ENCODE data around the gene LUZP1. TPM values are rescaled to one million over a fixed set of nuclear protein-coding genes. Genes with fewer than 3 reads are reported as not detected.
"Not testable (repeated sequence)": the region's sequence is repeated elsewhere in the genome, so short reads cannot be mapped to it uniquely, and the experiment has no call there.

LUZP1 gene
- total RNA-seq, 1 experiment from 2014 or later, result 43.4 TPM

DNA sequence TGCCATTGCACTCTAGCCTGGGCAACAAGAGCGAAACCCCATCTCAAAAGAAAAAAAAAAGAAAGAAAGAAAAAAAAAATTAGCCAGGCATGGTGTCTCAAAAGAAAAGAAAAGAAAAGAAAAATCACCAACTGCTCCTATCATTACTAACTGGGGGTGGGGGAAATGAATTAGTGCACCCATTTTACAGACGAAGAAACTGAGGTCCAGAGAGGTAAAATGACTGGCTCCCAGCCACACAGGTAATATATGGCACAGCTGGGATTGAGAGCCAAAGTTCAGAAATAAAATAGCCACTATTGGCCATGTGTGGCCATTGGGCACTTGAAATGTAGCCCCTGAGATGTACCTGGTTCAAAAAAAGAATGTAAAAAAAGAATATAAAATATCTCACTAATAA is 39.9 kb upstream of the LUZP1 start (continued):
- TF ChIP-seq, protein P1, sequence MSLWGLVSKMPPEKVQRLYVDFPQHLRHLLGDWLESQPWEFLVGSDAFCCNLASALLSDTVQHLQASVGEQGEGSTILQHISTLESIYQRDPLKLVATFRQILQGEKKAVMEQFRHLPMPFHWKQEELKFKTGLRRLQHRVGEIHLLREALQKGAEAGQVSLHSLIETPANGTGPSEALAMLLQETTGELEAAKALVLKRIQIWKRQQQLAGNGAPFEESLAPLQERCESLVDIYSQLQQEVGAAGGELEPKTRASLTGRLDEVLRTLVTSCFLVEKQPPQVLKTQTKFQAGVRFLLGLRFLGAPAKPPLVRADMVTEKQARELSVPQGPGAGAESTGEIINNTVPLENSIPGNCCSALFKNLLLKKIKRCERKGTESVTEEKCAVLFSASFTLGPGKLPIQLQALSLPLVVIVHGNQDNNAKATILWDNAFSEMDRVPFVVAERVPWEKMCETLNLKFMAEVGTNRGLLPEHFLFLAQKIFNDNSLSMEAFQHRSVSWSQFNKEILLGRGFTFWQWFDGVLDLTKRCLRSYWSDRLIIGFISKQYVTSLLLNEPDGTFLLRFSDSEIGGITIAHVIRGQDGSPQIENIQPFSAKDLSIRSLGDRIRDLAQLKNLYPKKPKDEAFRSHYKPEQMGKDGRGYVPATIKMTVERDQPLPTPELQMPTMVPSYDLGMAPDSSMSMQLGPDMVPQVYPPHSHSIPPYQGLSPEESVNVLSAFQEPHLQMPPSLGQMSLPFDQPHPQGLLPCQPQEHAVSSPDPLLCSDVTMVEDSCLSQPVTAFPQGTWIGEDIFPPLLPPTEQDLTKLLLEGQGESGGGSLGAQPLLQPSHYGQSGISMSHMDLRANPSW (CRISPR knock-in tag; conservative IDR thresholded peaks at IDR 0.05; ENCODE audit: low read depth), result no peak
- TF ChIP-seq, protein P2, sequence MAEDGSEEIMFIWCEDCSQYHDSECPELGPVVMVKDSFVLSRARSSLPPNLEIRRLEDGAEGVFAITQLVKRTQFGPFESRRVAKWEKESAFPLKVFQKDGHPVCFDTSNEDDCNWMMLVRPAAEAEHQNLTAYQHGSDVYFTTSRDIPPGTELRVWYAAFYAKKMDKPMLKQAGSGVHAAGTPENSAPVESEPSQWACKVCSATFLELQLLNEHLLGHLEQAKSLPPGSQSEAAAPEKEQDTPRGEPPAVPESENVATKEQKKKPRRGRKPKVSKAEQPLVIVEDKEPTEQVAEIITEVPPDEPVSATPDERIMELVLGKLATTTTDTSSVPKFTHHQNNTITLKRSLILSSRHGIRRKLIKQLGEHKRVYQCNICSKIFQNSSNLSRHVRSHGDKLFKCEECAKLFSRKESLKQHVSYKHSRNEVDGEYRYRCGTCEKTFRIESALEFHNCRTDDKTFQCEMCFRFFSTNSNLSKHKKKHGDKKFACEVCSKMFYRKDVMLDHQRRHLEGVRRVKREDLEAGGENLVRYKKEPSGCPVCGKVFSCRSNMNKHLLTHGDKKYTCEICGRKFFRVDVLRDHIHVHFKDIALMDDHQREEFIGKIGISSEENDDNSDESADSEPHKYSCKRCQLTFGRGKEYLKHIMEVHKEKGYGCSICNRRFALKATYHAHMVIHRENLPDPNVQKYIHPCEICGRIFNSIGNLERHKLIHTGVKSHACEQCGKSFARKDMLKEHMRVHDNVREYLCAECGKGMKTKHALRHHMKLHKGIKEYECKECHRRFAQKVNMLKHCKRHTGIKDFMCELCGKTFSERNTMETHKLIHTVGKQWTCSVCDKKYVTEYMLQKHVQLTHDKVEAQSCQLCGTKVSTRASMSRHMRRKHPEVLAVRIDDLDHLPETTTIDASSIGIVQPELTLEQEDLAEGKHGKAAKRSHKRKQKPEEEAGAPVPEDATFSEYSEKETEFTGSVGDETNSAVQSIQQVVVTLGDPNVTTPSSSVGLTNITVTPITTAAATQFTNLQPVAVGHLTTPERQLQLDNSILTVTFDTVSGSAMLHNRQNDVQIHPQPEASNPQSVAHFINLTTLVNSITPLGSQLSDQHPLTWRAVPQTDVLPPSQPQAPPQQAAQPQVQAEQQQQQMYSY (CRISPR knock-in tag; IDR thresholded peaks at IDR 0.05), result no peak
- no peak for TF ChIP-seq TP53 (CRISPR knock-in tag; IDR thresholded peaks at IDR 0.05)

DNA sequence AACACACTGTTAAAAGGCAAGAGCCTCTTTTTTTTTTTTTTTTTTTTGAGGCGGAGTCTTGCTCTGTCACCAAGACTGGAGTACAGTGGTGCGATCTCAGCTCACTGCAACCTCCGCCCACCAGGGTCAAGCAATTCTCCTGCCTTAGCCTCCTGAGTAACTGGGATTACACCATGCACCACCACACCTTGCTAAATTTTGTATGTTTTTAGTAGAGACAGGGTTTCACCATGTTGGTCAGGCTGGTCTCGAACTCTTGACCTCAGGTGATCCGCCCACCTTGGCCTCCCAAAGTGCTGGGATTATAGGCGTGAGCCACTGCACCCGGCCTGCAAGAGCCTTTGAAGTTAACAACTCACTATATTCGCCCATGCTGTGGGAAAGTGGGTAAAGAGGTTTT is 39.1 kb upstream of the LUZP1 start:
- not testable (repeated sequence) for H3K4me1 Mint-ChIP-seq; ATAC-seq; H3K27me3 Mint-ChIP-seq (ENCODE audit: low read depth); DNase-seq (ENCODE audit: low spot score); H3K27ac Mint-ChIP-seq; H3K4me3 Mint-ChIP-seq; H3K36me3 Mint-ChIP-seq; H3K9me3 Mint-ChIP-seq
- ChIA-PET POLR2A (interaction anchor here (0.6 kb wide), 1 partner anchor 234 kb away, joined by 4 read pairs; no protein-coding TSS in a partner anchor), CTCF (interaction anchor here (1.0 to 2.7 kb wide), 2 partner anchors 9 to 23 kb away, joined by 4 to 21 read pairs; partner anchors contain the start of gene HTR1D)

DNA sequence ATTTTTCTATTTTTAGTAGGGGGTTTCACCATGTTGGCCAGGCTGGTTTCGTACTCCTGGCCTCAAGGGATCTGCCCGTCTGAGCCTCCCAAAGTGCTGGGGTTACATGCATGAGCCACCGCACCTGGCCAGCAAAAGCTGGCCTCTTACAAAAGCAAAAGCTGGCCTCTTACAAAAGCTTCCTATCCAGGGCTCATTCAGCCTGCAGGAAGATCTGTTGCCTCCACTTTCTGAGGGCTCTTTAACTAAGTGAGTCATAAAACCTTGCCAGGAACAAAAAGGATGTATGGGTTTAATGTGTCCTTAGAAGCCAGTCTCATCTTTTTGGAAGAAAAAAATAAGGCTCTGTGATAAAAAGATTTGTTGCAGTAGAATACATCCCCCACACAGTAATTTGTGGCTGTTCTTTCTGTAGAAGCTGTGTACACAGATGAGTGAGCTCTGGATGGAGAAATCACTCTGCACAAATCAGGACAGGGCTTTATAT is 33.6 kb upstream of the LUZP1 start:
- Mint-ChIP-seq H3K36me3 (peaks cover 6% of the 10 kb centered on the region), H3K27me3 (ENCODE audit: low read depth) (no peaks in the 10 kb centered on the region), H3K4me3 (no peak overlapping the region), H3K9me3 (peaks cover 6% of the 10 kb centered on the region), H3K4me1 (no peaks in the 10 kb centered on the region), H3K27ac (no peak overlapping the region)
- DNase-seq (ENCODE audit: low spot score), result no peak
- ChIA-PET CTCF (interaction anchor here (1.2 to 1.6 kb wide), 2 partner anchors 14 to 15 kb away, joined by 3 to 5 read pairs; partner anchors contain the start of gene HTR1D), POLR2A (interaction anchor here (1.2 kb wide), 1 partner anchor 142 kb away, joined by 3 read pairs; the partner anchor contains the start of gene HNRNPR)
- ATAC-seq, result no peak
- TF ChIP-seq PRRX2 (CRISPR knock-in tag; IDR thresholded peaks at IDR 0.05) (no peak), SP1 (CRISPR knock-in tag; conservative IDR thresholded peaks at IDR 0.05) (no peak), JUN (CRISPR knock-in tag; IDR thresholded peaks at IDR 0.05) (no peak), ZNF232 (CRISPR knock-in tag; IDR thresholded peaks at IDR 0.05) (no peak), ZBTB21 (CRISPR knock-in tag; IDR thresholded peaks at IDR 0.05; ENCODE audit: borderline replicate concordance) (no peak), ZNF396 (CRISPR knock-in tag; IDR thresholded peaks at IDR 0.05; ENCODE audit: borderline replicate concordance) (no peak), ZNF416 (CRISPR knock-in tag; IDR thresholded peaks at IDR 0.05) (no peak)
- TF ChIP-seq, protein P3, sequence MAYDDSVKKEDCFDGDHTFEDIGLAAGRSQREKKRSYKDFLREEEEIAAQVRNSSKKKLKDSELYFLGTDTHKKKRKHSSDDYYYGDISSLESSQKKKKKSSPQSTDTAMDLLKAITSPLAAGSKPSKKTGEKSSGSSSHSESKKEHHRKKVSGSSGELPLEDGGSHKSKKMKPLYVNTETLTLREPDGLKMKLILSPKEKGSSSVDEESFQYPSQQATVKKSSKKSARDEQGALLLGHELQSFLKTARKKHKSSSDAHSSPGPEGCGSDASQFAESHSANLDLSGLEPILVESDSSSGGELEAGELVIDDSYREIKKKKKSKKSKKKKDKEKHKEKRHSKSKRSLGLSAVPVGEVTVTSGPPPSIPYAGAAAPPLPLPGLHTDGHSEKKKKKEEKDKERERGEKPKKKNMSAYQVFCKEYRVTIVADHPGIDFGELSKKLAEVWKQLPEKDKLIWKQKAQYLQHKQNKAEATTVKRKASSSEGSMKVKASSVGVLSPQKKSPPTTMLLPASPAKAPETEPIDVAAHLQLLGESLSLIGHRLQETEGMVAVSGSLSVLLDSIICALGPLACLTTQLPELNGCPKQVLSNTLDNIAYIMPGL (CRISPR knock-in tag; IDR thresholded peaks at IDR 0.05), result no peak
- TF ChIP-seq, protein P4, sequence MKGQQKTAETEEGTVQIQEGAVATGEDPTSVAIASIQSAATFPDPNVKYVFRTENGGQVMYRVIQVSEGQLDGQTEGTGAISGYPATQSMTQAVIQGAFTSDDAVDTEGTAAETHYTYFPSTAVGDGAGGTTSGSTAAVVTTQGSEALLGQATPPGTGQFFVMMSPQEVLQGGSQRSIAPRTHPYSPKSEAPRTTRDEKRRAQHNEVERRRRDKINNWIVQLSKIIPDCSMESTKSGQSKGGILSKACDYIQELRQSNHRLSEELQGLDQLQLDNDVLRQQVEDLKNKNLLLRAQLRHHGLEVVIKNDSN (CRISPR knock-in tag; IDR thresholded peaks at IDR 0.05), result no peak
- TF ChIP-seq, protein P5, sequence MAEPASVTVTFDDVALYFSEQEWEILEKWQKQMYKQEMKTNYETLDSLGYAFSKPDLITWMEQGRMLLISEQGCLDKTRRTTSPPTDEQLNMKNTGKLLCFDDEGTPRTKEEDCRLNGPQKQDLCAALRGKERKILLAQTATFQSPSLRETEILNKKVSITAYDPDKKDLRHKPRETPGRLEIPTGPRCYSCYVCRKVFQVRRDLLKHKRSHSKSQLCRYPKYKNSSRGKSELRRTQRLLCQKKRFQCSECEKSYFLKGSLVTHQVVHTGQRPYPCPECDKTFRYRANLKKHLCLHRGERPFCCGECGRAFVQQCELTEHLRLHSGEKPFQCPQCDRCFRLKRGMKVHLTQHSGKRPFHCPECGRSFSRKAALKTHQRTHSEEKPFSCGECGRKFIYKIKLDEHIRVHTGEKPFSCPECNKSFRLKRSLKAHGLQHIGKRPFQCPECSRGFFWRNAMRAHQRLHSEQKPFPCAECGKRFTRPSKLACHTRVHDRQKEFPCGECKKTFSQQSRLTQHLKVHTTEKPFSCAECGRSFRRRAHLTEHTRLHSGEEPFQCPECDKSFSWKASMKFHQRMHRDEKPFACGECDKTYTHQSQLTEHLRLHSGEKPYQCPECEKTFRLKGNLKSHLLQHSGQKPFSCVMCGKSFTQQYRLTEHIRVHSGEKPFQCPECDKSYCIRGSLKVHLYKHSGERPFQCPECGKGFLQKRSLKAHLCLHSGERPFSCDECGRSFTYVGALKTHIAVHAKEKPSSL (CRISPR knock-in tag; conservative IDR thresholded peaks at IDR 0.05), result no peak
- TF ChIP-seq, protein P6, sequence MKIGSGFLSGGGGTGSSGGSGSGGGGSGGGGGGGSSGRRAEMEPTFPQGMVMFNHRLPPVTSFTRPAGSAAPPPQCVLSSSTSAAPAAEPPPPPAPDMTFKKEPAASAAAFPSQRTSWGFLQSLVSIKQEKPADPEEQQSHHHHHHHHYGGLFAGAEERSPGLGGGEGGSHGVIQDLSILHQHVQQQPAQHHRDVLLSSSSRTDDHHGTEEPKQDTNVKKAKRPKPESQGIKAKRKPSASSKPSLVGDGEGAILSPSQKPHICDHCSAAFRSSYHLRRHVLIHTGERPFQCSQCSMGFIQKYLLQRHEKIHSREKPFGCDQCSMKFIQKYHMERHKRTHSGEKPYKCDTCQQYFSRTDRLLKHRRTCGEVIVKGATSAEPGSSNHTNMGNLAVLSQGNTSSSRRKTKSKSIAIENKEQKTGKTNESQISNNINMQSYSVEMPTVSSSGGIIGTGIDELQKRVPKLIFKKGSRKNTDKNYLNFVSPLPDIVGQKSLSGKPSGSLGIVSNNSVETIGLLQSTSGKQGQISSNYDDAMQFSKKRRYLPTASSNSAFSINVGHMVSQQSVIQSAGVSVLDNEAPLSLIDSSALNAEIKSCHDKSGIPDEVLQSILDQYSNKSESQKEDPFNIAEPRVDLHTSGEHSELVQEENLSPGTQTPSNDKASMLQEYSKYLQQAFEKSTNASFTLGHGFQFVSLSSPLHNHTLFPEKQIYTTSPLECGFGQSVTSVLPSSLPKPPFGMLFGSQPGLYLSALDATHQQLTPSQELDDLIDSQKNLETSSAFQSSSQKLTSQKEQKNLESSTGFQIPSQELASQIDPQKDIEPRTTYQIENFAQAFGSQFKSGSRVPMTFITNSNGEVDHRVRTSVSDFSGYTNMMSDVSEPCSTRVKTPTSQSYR (CRISPR knock-in tag; IDR thresholded peaks at IDR 0.05), result no peak
- TF ChIP-seq, protein P7, sequence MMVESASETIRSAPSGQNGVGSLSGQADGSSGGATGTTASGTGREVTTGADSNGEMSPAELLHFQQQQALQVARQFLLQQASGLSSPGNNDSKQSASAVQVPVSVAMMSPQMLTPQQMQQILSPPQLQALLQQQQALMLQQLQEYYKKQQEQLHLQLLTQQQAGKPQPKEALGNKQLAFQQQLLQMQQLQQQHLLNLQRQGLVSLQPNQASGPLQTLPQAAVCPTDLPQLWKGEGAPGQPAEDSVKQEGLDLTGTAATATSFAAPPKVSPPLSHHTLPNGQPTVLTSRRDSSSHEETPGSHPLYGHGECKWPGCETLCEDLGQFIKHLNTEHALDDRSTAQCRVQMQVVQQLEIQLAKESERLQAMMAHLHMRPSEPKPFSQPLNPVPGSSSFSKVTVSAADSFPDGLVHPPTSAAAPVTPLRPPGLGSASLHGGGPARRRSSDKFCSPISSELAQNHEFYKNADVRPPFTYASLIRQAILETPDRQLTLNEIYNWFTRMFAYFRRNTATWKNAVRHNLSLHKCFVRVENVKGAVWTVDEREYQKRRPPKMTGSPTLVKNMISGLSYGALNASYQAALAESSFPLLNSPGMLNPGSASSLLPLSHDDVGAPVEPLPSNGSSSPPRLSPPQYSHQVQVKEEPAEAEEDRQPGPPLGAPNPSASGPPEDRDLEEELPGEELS (CRISPR knock-in tag; IDR thresholded peaks at IDR 0.05), result no peak
